GM12878 (cell line): ENCODE data around the gene SLC12A9. TPM values are rescaled to one million over a fixed set of nuclear protein-coding genes. Genes with fewer than 3 reads are reported as not detected.

Source experiments
- CBX3 ChIP-seq: fragments of 200-600 bp; sonication (generic); IDR thresholded peaks from 2 replicates; pipeline ENCODE4 v1.6.1; 2016; ENCODE audit warnings: low read depth, borderline replicate concordance
- CBX5 ChIP-seq: sonication (generic); IDR thresholded peaks from 2 replicates; pipeline ENCODE4 v1.6.1; 2016; ENCODE audit warnings: low read depth, moderate library complexity, mild to moderate bottlenecking, inconsistent platforms
- CREB1 ChIP-seq: IDR thresholded peaks from 2 replicates; pipeline ENCODE4 v1.6.1; 2012; ENCODE audit warnings: low read depth, mild to moderate bottlenecking, inconsistent platforms
- EZH2 ChIP-seq: IDR thresholded peaks from 2 replicates; pipeline ENCODE4 v1.6.1; 2012; ENCODE audit warnings: low read depth, mild to moderate bottlenecking, control low read depth, inconsistent platforms, low read length, borderline replicate concordance; ENCODE audit not compliant: control insufficient read depth
- GABPA ChIP-seq: IDR thresholded peaks from 2 replicates; pipeline ENCODE4 v1.6.1; 2014; ENCODE audit warnings: antibody characterized with exemption, low read depth, mild to moderate bottlenecking, inconsistent platforms
- HDAC2 ChIP-seq: fragments of 200-600 bp; sonication (generic); IDR thresholded peaks from 2 replicates; pipeline ENCODE4 v1.6.1; 2017
- NFXL1 ChIP-seq: fragments of 450-650 bp; IDR thresholded peaks from 2 replicates; pipeline ENCODE4 v1.6.1; 2017; ENCODE audit warnings: antibody characterized with exemption, mild to moderate bottlenecking, borderline replicate concordance
- SIX5 ChIP-seq: IDR thresholded peaks from 2 replicates; pipeline ENCODE4 v1.6.1; 2011; ENCODE audit warnings: mild to moderate bottlenecking, low read depth, low read length, moderate library complexity; ENCODE audit not compliant: severe bottlenecking
- SREBF2 ChIP-seq: IDR thresholded peaks from 2 replicates; pipeline ENCODE4 v1.6.1; 2012; ENCODE audit warnings: mild to moderate bottlenecking, low read length
- SRF ChIP-seq, 2 experiments: IDR thresholded peaks; 2 replicates each; pipeline ENCODE4 v1.6.1; 2011; ENCODE audit warnings: low read depth in 2 of 2, low read length in 2 of 2, mild to moderate bottlenecking in 1 of 2, moderate library complexity in 1 of 2
- STAT3 ChIP-seq: IDR thresholded peaks from 2 replicates; pipeline ENCODE4 v1.6.1; 2011; ENCODE audit warnings: low read depth, low read length, improper control_type of control experiment
- SUPT20H ChIP-seq: IDR thresholded peaks from 2 replicates; pipeline ENCODE4 v1.6.1; 2011; ENCODE audit warnings: low read depth, mild to moderate bottlenecking, low read length, moderate library complexity, borderline replicate concordance; ENCODE audit not compliant: control insufficient read depth
- TARDBP ChIP-seq: IDR thresholded peaks from 2 replicates; pipeline ENCODE4 v1.6.1; 2016; ENCODE audit warnings: borderline replicate concordance
- ZBED1 ChIP-seq: IDR thresholded peaks from 2 replicates; pipeline ENCODE4 v1.6.1; 2016; ENCODE audit warnings: borderline replicate concordance
- ZNF24 ChIP-seq: fragments of 450-650 bp; IDR thresholded peaks from 2 replicates; pipeline ENCODE4 v1.6.1; 2017; ENCODE audit warnings: antibody characterized with exemption, mild to moderate bottlenecking
- polyA plus RNA-seq, 11 experiments: library from polyadenylated mRNA; depleted of rRNA in 4 of 11; unstranded in 6 of 11; stranded (reverse) in 5 of 11; fragments of >200 nt; fragmentation: Nextera tagmentation in 4 of 11; fragmentation: Illumina TruSeq in 1 of 11; extraction: Ambion mirVana in 4 of 11; extraction: Trizol in 1 of 11; gene quantifications; 1 replicate in 1 of 11; 2 replicates in 10 of 11; pipeline versions ENCODE4 v1.2.1 to v1.2.3, GENCODE V29; 2011 to 2016; ENCODE audit warnings: inconsistent platforms in 2 of 11, missing spikeins in 2 of 11, low read depth in 1 of 11
- total RNA-seq, 4 experiments: library from RNA; depleted of rRNA in 3 of 4; stranded (reverse); fragments of >200 nt in 3 of 4; fragmentation: Illumina TruSeq in 1 of 4; extraction: Trizol in 1 of 4; gene quantifications; 2 replicates each; pipeline versions ENCODE4 v1.2.1 to v1.2.3, GENCODE V29; 2013 to 2021
- TF ChIP-seq, protein P1 (sequence below): fragments of 450-650 bp; IDR thresholded peaks from 2 replicates; pipeline ENCODE4 v1.6.1; 2018; ENCODE audit warnings: mild to moderate bottlenecking, low read depth, moderate library complexity; ENCODE audit not compliant: partially characterized antibody
- TF ChIP-seq, protein P2 (sequence below): fragments of 150-350 bp; IDR thresholded peaks from 2 replicates; pipeline ENCODE4 v1.6.1; 2016; ENCODE audit warnings: low read depth, low read length
- TF ChIP-seq, protein P3 (sequence below): IDR thresholded peaks from 2 replicates; pipeline ENCODE4 v1.6.1; 2012; ENCODE audit warnings: mild to moderate bottlenecking, low read depth, low read length
- TF ChIP-seq, protein P4 (sequence below): fragments of 450-650 bp; IDR thresholded peaks from 2 replicates; pipeline ENCODE4 v1.6.1; 2017; ENCODE audit warnings: mild to moderate bottlenecking

The SLC12A9 gene
- total and polyA plus RNA-seq, 10 of the 15 experiments (the other 5 are each of a cell fraction or from before 2014, with no cell fraction given): 0.24 to 18.5 (median 9.4) TPM

DNA sequence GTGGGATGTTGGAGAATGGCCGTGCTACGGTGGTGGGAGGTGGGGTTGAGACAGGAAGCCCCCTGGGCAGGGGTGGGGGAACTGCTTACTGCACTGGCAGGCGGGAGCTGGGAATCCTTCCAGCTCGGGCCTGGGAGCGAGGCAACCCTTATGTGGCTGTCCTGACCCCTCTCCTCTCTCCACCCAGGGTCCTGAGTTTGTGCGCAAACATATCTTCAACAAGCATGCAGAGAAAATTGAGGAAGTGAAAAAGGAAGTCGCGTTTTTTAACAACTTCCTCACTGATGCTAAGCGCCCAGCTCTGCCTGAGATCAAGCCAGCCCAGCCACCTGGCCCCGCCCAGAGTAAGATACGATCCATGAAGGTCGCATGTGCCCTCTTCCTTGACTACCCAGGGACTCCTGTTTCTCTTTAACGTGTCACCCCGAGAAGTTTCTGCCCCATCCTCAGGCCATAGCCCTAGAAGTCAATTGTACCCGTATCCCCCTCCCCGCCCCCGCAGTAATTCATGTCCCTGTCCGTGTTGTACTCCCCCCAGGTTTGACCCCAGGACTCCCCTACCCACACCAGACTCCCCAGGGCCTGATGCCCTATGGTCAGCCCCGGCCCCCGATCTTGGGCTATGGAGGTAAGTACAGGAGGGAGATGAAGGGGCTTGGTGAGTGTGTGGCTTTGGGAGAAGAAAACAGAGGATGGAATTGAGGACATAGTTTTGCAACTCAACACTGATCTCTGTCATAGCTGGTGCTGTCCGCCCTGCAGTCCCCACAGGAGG lies 35.2 kb downstream of the SLC12A9 start (continued):
- TF ChIP-seq, protein P1, sequence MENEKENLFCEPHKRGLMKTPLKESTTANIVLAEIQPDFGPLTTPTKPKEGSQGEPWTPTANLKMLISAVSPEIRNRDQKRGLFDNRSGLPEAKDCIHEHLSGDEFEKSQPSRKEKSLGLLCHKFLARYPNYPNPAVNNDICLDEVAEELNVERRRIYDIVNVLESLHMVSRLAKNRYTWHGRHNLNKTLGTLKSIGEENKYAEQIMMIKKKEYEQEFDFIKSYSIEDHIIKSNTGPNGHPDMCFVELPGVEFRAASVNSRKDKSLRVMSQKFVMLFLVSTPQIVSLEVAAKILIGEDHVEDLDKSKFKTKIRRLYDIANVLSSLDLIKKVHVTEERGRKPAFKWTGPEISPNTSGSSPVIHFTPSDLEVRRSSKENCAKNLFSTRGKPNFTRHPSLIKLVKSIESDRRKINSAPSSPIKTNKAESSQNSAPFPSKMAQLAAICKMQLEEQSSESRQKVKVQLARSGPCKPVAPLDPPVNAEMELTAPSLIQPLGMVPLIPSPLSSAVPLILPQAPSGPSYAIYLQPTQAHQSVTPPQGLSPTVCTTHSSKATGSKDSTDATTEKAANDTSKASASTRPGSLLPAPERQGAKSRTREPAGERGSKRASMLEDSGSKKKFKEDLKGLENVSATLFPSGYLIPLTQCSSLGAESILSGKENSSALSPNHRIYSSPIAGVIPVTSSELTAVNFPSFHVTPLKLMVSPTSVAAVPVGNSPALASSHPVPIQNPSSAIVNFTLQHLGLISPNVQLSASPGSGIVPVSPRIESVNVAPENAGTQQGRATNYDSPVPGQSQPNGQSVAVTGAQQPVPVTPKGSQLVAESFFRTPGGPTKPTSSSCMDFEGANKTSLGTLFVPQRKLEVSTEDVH: no peak
- TF ChIP-seq NFXL1 (no peak), HDAC2 (no peak), TARDBP (no peak), SRF (IDR thresholded peaks at IDR 0.05; ENCODE audit: low read depth in 2 of 2, low read length in 2 of 2) (0 out of 4 replicates have a peak, but pooled peaks of 1 of the 2 experiments have one; percentile 51), EZH2 (no peak), CBX3 (no peak), ZNF24 (no peak), STAT3 (no peak), CREB1 (no peak), GABPA (no peak), SUPT20H (no peak), CBX5 (no peak), ZBED1 (no peak), SIX5 (no peak), SREBF2 (no peak)
- TF ChIP-seq, protein P2, sequence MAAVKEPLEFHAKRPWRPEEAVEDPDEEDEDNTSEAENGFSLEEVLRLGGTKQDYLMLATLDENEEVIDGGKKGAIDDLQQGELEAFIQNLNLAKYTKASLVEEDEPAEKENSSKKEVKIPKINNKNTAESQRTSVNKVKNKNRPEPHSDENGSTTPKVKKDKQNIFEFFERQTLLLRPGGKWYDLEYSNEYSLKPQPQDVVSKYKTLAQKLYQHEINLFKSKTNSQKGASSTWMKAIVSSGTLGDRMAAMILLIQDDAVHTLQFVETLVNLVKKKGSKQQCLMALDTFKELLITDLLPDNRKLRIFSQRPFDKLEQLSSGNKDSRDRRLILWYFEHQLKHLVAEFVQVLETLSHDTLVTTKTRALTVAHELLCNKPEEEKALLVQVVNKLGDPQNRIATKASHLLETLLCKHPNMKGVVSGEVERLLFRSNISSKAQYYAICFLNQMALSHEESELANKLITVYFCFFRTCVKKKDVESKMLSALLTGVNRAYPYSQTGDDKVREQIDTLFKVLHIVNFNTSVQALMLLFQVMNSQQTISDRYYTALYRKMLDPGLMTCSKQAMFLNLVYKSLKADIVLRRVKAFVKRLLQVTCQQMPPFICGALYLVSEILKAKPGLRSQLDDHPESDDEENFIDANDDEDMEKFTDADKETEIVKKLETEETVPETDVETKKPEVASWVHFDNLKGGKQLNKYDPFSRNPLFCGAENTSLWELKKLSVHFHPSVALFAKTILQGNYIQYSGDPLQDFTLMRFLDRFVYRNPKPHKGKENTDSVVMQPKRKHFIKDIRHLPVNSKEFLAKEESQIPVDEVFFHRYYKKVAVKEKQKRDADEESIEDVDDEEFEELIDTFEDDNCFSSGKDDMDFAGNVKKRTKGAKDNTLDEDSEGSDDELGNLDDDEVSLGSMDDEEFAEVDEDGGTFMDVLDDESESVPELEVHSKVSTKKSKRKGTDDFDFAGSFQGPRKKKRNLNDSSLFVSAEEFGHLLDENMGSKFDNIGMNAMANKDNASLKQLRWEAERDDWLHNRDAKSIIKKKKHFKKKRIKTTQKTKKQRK: no peak
- TF ChIP-seq, protein P3, sequence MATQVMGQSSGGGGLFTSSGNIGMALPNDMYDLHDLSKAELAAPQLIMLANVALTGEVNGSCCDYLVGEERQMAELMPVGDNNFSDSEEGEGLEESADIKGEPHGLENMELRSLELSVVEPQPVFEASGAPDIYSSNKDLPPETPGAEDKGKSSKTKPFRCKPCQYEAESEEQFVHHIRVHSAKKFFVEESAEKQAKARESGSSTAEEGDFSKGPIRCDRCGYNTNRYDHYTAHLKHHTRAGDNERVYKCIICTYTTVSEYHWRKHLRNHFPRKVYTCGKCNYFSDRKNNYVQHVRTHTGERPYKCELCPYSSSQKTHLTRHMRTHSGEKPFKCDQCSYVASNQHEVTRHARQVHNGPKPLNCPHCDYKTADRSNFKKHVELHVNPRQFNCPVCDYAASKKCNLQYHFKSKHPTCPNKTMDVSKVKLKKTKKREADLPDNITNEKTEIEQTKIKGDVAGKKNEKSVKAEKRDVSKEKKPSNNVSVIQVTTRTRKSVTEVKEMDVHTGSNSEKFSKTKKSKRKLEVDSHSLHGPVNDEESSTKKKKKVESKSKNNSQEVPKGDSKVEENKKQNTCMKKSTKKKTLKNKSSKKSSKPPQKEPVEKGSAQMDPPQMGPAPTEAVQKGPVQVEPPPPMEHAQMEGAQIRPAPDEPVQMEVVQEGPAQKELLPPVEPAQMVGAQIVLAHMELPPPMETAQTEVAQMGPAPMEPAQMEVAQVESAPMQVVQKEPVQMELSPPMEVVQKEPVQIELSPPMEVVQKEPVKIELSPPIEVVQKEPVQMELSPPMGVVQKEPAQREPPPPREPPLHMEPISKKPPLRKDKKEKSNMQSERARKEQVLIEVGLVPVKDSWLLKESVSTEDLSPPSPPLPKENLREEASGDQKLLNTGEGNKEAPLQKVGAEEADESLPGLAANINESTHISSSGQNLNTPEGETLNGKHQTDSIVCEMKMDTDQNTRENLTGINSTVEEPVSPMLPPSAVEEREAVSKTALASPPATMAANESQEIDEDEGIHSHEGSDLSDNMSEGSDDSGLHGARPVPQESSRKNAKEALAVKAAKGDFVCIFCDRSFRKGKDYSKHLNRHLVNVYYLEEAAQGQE: no peak
- TF ChIP-seq, protein P4, sequence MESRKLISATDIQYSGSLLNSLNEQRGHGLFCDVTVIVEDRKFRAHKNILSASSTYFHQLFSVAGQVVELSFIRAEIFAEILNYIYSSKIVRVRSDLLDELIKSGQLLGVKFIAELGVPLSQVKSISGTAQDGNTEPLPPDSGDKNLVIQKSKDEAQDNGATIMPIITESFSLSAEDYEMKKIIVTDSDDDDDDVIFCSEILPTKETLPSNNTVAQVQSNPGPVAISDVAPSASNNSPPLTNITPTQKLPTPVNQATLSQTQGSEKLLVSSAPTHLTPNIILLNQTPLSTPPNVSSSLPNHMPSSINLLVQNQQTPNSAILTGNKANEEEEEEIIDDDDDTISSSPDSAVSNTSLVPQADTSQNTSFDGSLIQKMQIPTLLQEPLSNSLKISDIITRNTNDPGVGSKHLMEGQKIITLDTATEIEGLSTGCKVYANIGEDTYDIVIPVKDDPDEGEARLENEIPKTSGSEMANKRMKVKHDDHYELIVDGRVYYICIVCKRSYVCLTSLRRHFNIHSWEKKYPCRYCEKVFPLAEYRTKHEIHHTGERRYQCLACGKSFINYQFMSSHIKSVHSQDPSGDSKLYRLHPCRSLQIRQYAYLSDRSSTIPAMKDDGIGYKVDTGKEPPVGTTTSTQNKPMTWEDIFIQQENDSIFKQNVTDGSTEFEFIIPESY: no peak
